ENCODE measurements around the gene ING5.
"Not testable (repeated sequence)": the region's sequence is repeated elsewhere in the genome, so short reads cannot be mapped to it uniquely, and the experiment has no call there.

The ING5 gene

GRCh38 chr2:241743008-241743407, 41.2 kb downstream of the ING5 start:
- not testable (repeated sequence) for DNase-seq

DNA sequence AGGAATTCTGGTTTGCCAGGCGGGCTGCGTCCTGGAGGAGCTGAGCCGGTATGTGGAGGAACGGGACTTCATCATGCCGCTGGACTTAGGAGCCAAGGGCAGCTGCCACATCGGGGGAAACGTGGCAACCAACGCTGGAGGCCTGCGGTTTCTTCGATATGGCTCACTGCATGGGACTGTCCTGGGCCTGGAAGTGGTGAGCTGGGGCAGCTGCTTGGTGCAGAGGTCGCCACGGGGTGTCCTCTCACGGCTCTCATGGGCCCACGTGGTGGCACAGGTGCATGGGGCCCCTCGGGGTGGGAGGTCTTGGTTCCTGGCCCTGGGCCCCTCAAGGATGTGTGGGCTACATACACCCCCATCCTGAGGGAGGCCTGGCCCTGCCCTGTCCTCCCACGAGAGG, 41.8 kb downstream of the ING5 start:
- DNase-seq = no peak

DNA sequence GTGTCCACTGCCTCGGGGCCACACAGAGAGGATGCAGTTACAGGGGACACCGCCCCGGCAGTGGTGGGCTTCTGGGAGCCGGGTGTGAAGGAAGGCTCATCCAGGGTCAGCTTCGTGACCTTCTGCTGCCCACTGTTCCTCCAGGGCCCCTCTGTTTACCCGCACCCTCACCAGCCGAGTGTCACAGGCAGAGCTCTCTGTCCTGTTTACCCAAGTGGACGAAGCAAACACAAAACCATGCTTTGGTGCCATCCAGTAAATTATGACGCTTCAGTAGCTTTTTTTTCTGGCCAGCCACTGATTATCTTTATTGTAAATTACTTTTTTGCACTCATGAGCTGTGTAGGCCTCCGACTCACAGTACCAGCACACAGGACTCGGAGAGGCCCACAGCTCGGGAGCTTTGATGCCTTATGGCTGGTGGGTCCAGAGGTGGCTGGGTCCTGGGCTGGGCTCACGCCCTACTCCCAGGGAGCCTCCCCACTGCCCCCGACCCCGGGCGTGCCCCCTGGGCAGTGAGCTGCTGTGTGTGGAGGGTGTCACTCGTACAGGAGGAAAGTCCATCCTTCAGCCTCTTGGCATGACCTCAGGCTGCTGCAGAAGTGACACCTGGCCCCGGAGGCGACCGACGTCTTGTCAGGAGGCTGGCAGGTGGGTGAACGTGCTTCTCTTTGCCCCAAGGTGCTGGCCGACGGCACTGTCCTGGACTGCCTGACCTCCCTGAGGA, 42.4 kb downstream of the ING5 start:
- DNase-seq = no peak

DNA sequence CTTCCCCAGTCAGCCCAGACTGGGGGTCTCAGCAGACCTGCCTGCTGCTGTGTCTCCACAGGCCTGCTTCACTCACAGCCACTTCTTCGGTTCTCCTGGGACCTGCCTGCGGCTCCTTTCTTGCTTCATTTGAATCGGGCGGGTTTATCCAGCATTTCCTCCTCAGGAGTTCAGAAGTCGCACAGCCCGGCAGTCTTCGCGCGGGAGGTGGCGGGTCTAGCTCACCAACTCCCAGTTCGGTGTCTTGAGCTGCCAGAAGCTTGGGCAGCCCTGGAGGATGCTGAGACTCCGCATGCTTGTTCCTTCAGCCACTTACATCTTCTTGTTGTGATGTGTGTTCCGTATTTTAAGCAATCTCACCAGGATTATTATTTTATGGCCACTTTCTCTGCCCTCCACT, 43.4 kb downstream of the ING5 start:
- no peak for DNase-seq

DNA sequence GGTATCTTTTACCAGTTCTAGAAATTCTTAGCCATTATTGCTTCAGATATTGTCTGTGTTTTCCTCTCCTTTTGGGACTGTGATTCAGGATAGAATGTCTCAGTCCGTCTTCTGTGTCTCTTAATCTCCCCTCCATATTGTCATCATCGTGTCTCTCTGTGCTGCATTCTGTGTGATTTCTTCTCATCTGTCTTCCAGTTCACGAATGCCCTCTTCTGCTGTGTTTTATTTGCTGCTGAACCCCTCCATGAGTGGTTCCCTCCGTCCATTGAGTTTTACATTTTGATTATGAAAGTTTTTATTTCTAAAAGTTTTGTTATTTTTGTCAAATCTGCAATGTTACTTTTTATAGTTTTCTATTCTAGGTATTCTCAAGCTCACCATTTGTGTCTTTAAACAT, 44.2 kb downstream of the ING5 start:
- DNase-seq = no peak

DNA sequence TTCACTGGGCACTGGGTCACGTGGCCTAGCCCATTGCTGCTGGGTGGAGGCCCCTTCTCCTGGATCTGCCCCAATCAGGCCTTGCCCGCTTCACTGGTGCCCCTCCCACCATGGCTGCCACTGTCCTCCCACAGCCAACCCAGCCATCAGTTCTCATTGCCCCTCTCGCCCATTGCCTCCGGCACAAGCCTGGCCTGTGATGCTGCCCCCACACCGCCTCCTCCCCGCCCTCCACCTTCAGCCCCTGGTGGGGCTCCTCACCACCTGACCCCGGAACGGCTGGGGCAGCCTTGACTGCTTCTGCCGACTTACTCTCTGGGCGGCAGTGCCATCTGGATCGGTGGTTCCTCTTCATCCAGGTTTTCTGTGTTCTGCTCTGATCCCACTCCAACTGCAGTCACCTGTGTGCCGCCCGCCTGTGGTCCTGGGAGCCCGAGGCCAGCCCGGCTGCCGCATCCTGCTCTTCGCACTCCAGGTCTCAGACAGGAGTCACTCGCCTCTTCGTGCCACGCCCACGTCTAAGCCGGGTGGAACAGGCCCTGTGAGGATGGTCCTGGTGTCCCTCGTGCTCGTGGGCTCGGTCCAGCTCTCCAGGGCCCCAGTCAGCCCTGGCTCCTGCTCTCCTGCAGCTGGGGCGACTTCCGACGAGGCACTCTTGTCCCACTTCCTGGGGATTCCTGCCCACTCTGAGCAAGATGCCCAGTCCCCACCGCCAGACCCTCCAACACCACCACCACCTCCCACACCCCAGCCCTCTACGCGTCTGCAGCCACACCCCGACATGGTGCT, 46.8 kb downstream of the ING5 start:
- DNase-seq = no peak

DNA sequence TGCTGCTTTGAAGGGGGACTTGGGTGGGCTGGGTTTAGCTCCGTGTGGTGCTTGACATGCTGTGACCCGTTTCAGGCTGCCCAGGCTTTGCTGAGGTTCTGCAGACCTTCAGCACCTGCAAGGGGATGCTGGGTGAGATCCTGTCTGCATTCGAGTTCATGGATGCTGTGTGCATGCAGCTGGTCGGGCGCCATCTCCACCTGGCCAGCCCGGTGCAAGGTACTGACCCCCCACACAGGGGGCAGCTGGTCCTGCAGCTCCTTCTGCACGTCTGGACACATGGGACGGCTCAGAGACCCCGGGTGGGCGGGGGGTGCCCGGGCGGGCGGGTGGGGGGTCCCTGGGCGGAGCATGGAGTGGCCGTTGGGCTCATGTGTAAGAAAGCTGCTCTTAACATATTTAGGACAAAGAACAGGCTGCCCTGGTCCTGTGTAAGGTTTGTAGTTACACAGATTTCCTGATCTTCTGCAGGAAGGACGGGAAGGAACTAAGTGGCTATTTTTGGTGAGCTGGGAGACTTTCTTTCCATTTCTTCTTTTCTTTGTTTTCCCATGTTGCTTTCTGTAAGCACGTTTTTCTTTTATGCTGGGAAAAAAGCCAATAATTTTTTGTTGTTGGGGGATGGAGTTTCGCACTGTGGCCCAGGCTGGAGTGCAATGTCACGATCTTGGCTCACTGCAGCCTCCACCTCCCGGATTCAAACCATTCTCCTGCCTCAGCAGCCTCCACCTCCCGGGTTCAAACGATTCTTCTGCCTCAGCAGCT, 48.4 kb downstream of the ING5 start:
- DNase-seq = no peak

DNA sequence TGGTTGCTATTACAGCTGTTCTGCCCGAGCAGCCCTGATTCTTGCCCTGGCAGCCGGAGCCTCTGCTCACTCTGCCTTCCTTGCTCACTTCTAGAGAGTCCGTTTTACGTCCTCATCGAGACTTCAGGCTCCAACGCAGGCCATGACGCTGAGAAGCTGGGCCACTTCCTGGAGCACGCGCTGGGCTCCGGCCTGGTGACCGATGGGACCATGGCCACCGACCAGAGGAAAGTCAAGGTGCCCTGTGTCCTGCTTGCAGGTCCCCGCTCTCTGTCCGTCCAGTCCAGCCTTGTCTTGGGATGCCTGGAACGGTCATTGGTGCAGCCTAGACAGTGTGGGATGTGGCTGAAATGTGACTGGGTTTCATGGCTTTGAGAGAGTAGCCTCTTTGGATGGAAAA, 49.3 kb downstream of the ING5 start:
- no peak for DNase-seq

DNA sequence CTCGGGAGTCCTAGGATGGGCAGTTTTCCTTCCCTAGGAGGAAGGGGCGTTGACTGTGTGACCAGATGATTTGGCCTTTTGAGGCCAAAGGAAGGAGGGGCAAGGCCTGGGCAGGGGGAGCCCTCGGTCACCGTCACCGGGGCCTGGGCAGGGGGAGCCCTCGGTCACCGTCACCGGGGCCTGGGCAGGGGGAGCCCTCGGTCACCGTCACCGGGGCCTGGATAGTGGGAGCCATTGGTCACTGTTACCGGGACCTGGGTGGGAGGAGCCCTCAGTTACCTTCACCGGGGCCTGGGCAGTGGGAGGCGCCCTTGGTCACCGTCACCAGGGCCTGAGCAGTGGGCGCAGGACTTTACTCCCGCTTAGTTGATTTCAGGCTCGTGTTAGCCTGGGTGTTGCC, 49.9 kb downstream of the ING5 start:
- DNase-seq = no peak

- DNase-seq = no peak
Measured at GRCh38 chr2:241752253-241752652, 50.4 kb downstream of the ING5 start.

- no peak for DNase-seq
Measured at GRCh38 chr2:241752689-241753276, 50.9 kb downstream of the ING5 start.

DNA sequence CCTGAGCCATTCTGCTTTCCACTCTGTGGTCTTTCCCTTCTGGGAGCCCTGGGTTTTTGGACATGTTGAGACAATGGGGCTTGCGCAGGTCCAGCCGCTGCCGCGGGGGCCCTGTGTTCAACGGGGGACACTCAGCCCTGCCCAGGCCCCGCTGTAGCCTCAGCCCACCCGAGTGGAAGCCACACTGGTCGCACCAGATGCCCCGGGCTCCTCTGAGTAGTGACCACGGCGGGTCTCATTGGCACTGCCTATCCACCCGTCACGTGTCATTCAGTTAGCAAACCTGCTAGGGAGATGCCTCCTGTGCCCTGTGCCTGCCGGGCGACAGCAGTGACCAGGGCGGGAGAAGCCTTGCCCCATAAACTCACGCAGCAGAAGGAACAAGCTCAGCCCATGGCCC, 51.7 kb downstream of the ING5 start:
- DNase-seq = no peak

GRCh38 chr2:241754042-241754441, 52.2 kb downstream of the ING5 start:
- no peak for DNase-seq

GRCh38 chr2:241755166-241755565, 53.3 kb downstream of the ING5 start:
- no peak for DNase-seq

DNA sequence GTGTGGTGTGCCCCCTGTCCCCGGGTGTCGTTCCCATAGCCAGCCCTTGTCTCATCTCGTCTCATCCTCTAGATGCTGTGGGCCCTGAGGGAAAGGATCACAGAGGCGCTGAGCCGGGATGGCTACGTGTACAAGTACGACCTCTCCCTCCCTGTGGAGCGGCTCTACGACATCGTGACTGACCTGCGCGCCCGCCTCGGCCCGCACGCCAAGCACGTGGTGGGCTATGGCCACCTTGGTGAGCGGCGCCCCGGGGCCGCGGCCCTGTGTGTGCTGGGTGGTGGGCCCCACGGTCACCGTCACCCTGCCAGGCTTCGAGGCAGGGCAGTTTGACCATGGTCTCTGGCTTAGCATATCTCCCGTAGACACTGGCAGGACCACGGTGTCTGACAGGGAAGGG, 53.9 kb downstream of the ING5 start:
- DNase-seq = no peak

DNA sequence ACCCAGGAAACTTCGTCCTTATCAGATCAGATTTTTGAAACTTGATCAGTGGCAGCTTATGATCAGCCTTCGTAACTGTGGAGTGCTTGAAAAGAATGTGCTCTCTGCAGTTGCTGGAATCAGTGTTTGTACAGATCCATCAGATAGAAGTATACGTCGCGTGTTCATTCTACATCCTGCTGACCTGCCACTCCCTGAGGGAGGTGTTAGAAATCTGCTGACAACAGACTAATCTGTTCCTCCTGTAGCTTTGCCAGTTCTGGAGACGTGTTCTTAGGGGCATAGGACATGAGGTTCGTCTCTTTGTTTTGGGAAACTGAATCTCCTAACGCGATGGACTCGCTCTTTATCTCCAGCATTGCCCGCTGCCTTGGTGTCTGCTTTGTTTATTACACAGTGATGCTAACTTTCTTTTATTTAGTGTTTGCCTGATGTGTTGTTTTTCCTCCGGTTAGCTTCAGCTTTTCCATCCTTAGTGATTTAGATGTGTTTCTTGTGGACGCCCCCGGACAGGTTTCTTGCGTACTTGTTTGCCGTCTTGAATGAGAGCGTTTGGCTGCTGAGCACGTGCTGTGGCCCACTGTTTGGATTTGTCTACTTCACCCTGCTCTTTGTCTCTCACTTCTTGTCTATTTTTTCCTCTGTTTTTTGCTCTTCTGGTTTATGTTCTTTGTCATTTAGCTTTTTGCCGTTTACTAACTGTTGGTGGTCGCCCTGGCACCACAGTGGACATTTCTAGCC, 57.4 kb downstream of the ING5 start:
- no peak for DNase-seq

DNA sequence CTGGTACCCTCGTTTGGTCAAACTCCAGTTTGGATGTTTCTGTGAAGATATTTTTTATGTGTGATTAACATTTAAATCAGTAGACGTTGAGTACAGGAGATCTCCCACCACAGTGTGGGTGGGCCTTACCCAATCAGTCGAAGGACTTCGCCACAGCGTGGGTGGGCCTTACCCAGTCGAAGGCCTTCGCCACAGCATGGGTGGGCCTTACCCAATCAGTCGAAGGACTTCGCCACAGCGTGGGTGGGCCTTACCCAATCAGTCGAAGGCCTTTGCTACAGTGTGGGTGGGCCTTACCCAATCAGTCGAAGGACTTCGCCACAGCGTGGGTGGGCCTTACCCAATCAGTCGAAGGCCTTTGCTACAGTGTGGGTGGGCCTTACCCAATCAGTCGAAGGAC, 58.1 kb downstream of the ING5 start:
- DNase-seq = not testable (repeated sequence)

DNA sequence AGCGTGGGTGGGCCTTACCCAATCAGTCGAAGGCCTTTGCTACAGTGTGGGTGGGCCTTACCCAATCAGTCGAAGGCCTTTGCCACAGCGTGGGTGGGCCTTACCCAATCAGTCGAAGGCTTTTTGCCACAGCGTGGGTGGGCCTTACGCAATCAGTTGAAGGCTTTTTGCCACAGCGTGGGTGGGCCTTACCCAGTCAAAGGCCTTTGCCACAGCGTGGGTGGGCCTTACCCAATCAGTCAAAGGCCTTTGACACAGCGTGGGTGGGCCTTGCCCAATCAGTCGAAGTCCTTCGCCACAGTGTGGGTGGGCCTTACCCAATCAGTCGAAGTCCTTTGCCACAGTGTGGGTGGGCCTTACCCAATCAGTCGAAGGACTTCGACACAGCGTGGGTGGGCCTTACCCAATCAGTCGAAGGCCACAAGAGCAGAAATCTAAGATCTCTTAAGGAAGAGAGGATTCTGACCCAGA, 58.5 kb downstream of the ING5 start:
- no peak for DNase-seq

DNA sequence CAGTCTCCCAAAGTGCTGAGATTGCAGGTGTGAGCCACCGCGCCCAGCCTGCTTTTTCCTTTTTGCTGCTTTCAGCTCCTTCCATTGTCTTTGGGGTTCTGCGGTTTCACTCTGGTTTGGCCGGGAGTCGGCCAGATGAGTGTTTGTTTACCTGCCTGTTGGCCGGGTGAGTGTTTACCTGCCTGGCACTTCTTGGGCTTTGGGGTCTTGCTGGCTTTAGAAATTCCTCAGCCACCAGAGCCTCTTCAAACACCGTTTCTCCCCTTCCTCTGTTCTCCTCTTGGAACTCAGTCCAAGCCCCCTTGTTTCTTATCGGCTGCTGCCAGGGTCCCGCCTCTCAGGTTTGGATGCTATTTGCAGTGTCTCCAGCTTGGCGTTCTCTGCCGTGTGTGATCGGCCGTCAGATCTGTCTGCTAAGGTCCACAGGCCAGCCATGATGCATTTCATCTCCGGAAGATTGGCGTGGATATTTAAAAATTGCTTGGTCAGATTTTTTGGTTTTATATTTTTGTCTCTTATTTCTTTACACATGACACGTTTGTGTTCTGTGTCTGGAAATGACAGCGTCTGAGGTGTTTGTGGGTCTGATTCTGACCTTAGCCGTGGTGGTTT, 60.6 kb downstream of the ING5 start:
- DNase-seq = no peak

- no peak for DNase-seq
Measured at GRCh38 chr2:241762933-241763369, 61.1 kb downstream of the ING5 start.

- no peak for DNase-seq
Measured at GRCh38 chr2:241763551-241764274, 61.9 kb downstream of the ING5 start.
